ENCODE data around the gene EDN1.

- TF ChIP-seq CTCF (IDR thresholded peaks at IDR 0.05) = no peak
- no peak for TF ChIP-seq POLR2A (IDR thresholded peaks at IDR 0.05; ENCODE audit: low read depth)
- no peak for TF ChIP-seq POLR2AphosphoS5 (IDR thresholded peaks at IDR 0.05)
- TF ChIP-seq EP300 (IDR thresholded peaks at IDR 0.05) = no peak
These were observed 7.3 kb downstream of the EDN1 start for GRCh38 chr6:12297363-12298016.

Data from esophagus muscularis mucosa (tissue), 4 donors.